Right cardiac atrium (tissue), 5 donors: ENCODE data around the gene MAD1L1. TPM values are rescaled to one million over a fixed set of nuclear protein-coding genes. Genes with fewer than 3 reads are reported as not detected.

ENCODE experiments used
- ATAC-seq, 2 donors: fragments of 200-7000 bp; cut with Tn5 transposase; one replicate each; pipeline versions ENCODE4 v1.8.0 to v1.9.1; 2020; ENCODE audit warnings: moderate library complexity in 2 of 2, mild to moderate bottlenecking in 1 of 2
- DNase-seq, 3 donors: peaks; one replicate each; pipeline ENCODE4 v3.0.0-alpha.2; 2020
- H3K27ac ChIP-seq: one replicate; pipeline ENCODE4 v1.5.1; 2013; ENCODE audit warnings: mild to moderate bottlenecking, low read length, control low read depth, moderate library complexity
- H3K27me3 ChIP-seq: one replicate; pipeline ENCODE4 v1.6.1; 2013; ENCODE audit not compliant: control insufficient read depth, insufficient read depth
- H3K4me1 ChIP-seq: one replicate; pipeline ENCODE4 v1.6.1; 2013; ENCODE audit warnings: low read length; ENCODE audit not compliant: control insufficient read depth, insufficient read depth
- H3K4me3 ChIP-seq: one replicate; pipeline ENCODE4 v1.5.1; 2013; ENCODE audit warnings: low read length, control low read depth
- H3K9me3 ChIP-seq: one replicate; pipeline ENCODE4 v1.6.1; 2013; ENCODE audit warnings: low read length; ENCODE audit not compliant: control insufficient read depth
- WGBS: extraction: QIAGEN DNeasy Blood & Tissue Kit; methylation state at CpG from one replicate; pipeline ENCODE4 v1.1.7; 2013; 5-methylcytosine and 5-hydroxymethylcytosine counted together
- intact Hi-C, 4 donors: fragments of 100-400 bp; cut with DNase I; formaldehyde crosslinking; loops; one replicate each; pipeline versions ENCODE4 v1.11.0 to v1.14.0; 2022 to 2023
- polyA plus RNA-seq: library from polyadenylated mRNA; stranded (reverse); fragments of 200-250 nt; gene quantifications from one replicate; pipeline ENCODE4 v1.2.3, GENCODE V29; 2013
- total RNA-seq, 4 donors: library from RNA; stranded (reverse); fragmentation: NEBNext Ultra II Directional; extraction: Animal tissue kit (Norgen Biotek cat#: 25700); gene quantifications; one replicate each; pipeline ENCODE4 v1.2.1, GENCODE V29; 2021
- donor health status: healthy with polysubstance abuse.
- donor health status: DM: no; HTN: yes; CAD: no.
- donor health status: DM: no; HTN: no; CAD: no.
- donor health status: DM: no; HTN: yes; CAD: no; lungs with severe emphysema.
- donor health status: DM: yes; HTN: yes; CAD: no.

The MAD1L1 gene
- total and polyA plus RNA-seq, 5 donors: 15.3 to 41.0 (median 33.7) TPM

- whole genome bisulfite sequencing: 89% methylated on average over 14 of the region's 14 CpGs
- H3K9me3 ChIP-seq: no peaks in the 10 kb centered on the region
Measured at GRCh38 chr7:2114052-2114451, 118.7 kb downstream of the MAD1L1 start.

GRCh38 chr7:2112261-2113198 is 120.2 kb downstream of the MAD1L1 start:
- Histone ChIP-seq H3K27ac (no peak overlapping the region), H3K27me3 (no peaks in the 10 kb centered on the region), H3K4me1 (peaks cover 16% of the 10 kb centered on the region), H3K4me3 (no peak overlapping the region), H3K9me3 (no peaks in the 10 kb centered on the region)
- ATAC-seq (no peak), DNase-seq (peak in 2 of 3 donors; percentile 18 to 35)
- whole genome bisulfite sequencing: 64% methylated on average over 31 of the region's 31 CpGs
- intact Hi-C loops: loop anchor here in 1 of 4 donors (10.0 kb wide), 1 partner anchor 82 kb away; no protein-coding TSS in a partner anchor

More at GRCh38 chr7:2114052-2114451, 118.7 kb downstream of the MAD1L1 start:
- H3K4me1 ChIP-seq: peaks cover 16% of the 10 kb centered on the region
- DNase-seq (peak in 2 of 3 donors; percentile 17 to 33), ATAC-seq (no peak)
- intact Hi-C loops: loop anchor here in 1 of 4 donors (10.0 kb wide), 1 partner anchor 81 kb away; no protein-coding TSS in a partner anchor
- H3K27ac ChIP-seq: no peak overlapping the region
- H3K4me3 ChIP-seq: no peak overlapping the region
- no peaks in the 10 kb centered on the region for H3K27me3 ChIP-seq

- H3K9me3 ChIP-seq: no peaks in the 10 kb centered on the region
- WGBS: 96% methylated on average over 13 of the region's 13 CpGs
- peaks cover 10% of the 10 kb centered on the region for H3K4me1 ChIP-seq
- H3K27ac ChIP-seq: no peak overlapping the region
- no peaks in the 10 kb centered on the region for H3K27me3 ChIP-seq
- DNase-seq (peak in 2 of 3 donors; percentile 18 to 38), ATAC-seq (no peak)
- intact Hi-C loops: loop anchor here in 1 of 4 donors (10.0 kb wide), 1 partner anchor 83 kb away; no protein-coding TSS in a partner anchor
- no peak overlapping the region for H3K4me3 ChIP-seq
Measured at GRCh38 chr7:2111568-2111967, 121.2 kb downstream of the MAD1L1 start.

- peaks cover 4% of the 10 kb centered on the region for H3K4me1 ChIP-seq
- no peak overlapping the region for H3K4me3 ChIP-seq
- intact Hi-C loops: loop anchor here in 1 of 4 donors (10.0 kb wide), 1 partner anchor 84 kb away; no protein-coding TSS in a partner anchor
- ATAC-seq: no peak
- H3K9me3 ChIP-seq: no peaks in the 10 kb centered on the region
- 71% methylated on average over 34 of the region's 34 CpGs for WGBS
- H3K27ac ChIP-seq: no peak overlapping the region
- DNase-seq: peak in 2 of 3 donors; percentile 40 to 44
- no peaks in the 10 kb centered on the region for H3K27me3 ChIP-seq
Measured at GRCh38 chr7:2110610-2111396, 121.9 kb downstream of the MAD1L1 start.

- ATAC-seq (peak in 1 of 2 donors; percentile 13), DNase-seq (peak in 2 of 3 donors; percentile 20 to 33)
- no peaks in the 10 kb centered on the region for H3K9me3 ChIP-seq
- 86% methylated on average over 28 of the region's 28 CpGs for WGBS
- peaks cover under 1% of the 10 kb centered on the region for H3K4me1 ChIP-seq
- H3K4me3 ChIP-seq: no peak overlapping the region
- intact Hi-C loops: loop anchor here in 2 of 4 donors (10.0 kb wide), 2 partner anchors 85 to 95 kb away; no protein-coding TSS in a partner anchor
- no peaks in the 10 kb centered on the region for H3K27me3 ChIP-seq
- no peak overlapping the region for H3K27ac ChIP-seq
Measured at GRCh38 chr7:2109936-2110609, 122.7 kb downstream of the MAD1L1 start.

GRCh38 chr7:2109251-2109872 is 123.4 kb downstream of the MAD1L1 start:
- H3K27me3 ChIP-seq: no peaks in the 10 kb centered on the region
- peak in 1 of 3 donors; percentile 8 for DNase-seq
- H3K9me3 ChIP-seq: no peaks in the 10 kb centered on the region
- no peak overlapping the region for H3K27ac ChIP-seq
- peaks cover 6% of the 10 kb centered on the region for H3K4me1 ChIP-seq
- ATAC-seq: no peak
- no peak overlapping the region for H3K4me3 ChIP-seq
- intact Hi-C loops: loop anchor here in 1 of 4 donors (10.0 kb wide), 1 partner anchor 95 kb away; no protein-coding TSS in a partner anchor
- WGBS: 91% methylated on average over 20 of the region's 20 CpGs

GRCh38 chr7:2108501-2109250 is 124.1 kb downstream of the MAD1L1 start:
- Histone ChIP-seq H3K27me3 (no peaks in the 10 kb centered on the region), H3K4me1 (peaks cover 8% of the 10 kb centered on the region), H3K4me3 (no peak overlapping the region), H3K9me3 (no peaks in the 10 kb centered on the region), H3K27ac (no peak overlapping the region)
- WGBS: 92% methylated on average over 24 of the region's 24 CpGs
- ATAC-seq (no peak), DNase-seq (no peak)
- intact Hi-C loops: loop anchor here in 1 of 4 donors (10.0 kb wide), 1 partner anchor 96 kb away; no protein-coding TSS in a partner anchor

- DNase-seq (no peak), ATAC-seq (no peak)
- no peaks in the 10 kb centered on the region for H3K9me3 ChIP-seq
- no peak overlapping the region for H3K4me3 ChIP-seq
- no peak overlapping the region for H3K27ac ChIP-seq
- intact Hi-C loops: loop anchor here in 1 of 4 donors (10.0 kb wide), 1 partner anchor 97 kb away; no protein-coding TSS in a partner anchor
- 89% methylated on average over 9 of the region's 9 CpGs for WGBS
- H3K27me3 ChIP-seq: no peaks in the 10 kb centered on the region
- peaks cover 11% of the 10 kb centered on the region for H3K4me1 ChIP-seq
Measured at GRCh38 chr7:2108071-2108455, 124.7 kb downstream of the MAD1L1 start.

- peaks cover 11% of the 10 kb centered on the region for H3K4me1 ChIP-seq
- H3K27ac ChIP-seq: no peak overlapping the region
- no peaks in the 10 kb centered on the region for H3K27me3 ChIP-seq
- no peak overlapping the region for H3K4me3 ChIP-seq
- 76% methylated on average over 21 of the region's 21 CpGs for WGBS
- intact Hi-C loops: loop anchor here in 1 of 4 donors (10.0 kb wide), 1 partner anchor 97 kb away; no protein-coding TSS in a partner anchor
- ATAC-seq (no peak), DNase-seq (no peak)
- no peaks in the 10 kb centered on the region for H3K9me3 ChIP-seq
Measured at GRCh38 chr7:2107386-2108070, 125.2 kb downstream of the MAD1L1 start.
